HG03565 (cell line): ENCODE measurements around the gene SETD2.
A peak's percentile ranks its signal among the peaks of the same experiment; 100 is the strongest.

ENCODE experiments used
- ATAC-seq: cut with Tn5 transposase; IDR thresholded peaks from one replicate; pipeline ENCODE4 v1.9.1; 2021; ENCODE audit warnings: mild to moderate bottlenecking, moderate library complexity; ENCODE audit not compliant: unreplicated experiment

The SETD2 gene

DNA sequence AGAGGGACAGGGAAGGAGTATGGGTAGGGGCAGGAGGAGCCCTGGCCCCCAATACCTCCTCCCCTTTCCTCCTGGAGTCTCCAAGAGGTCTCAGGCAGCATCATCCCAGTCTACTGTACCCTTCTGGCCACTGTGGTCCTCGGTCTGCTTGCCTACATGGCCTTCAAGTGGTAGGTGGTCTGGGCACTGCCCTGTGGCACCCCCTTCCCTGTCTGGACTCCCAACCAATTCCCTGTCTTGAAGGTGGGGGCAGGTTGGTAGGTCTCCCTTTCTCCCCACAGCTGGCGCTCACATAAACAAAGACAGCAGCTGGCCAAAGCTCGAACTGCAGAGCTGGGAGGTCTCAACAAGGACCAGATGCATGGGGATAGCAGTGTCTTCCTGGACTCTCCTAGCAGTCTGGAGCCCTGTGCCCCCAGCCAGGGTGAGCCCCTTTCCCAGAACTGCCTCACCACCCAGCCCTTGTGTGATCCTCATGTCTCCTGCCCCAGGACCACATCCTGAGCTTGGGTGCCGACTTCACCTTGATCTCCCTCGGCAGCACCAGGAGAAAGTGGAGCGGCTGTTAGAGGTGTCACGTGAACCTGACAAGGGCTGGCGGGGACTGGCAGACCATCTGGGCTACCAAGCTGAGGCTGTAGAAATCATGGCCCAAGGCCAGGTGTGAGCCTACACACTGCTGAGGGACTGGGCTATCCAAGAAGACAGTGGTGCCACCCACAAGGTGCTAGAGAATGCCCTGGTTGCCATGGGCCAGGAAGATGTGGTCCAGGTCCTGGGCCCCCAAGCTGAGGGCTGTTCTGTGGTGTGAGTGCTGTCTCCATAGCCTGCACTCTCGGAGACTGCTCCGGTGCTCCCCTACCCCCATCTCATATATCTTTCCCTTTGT, 151.3 kb downstream of the SETD2 start:
- no peak for ATAC-seq

DNA sequence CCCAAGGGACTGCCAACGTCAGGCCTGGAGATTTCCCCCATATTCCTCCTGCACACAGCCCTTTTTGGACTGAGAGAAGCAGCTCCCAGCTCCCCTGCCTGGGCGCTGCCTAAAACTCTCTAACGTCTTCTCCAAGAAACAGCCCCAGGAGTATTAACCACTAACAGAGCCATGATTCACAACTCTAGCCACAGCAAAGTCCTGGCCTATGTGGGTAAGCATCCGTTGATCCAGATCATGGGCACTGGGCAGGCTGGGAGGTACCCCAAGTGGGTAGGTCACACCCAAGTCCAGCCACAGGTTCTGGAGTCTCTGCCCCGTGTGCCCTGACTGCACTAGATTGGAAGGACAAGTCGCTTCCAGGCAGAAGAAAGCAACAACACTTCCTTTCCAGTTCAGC, 152.5 kb downstream of the SETD2 start:
- no peak for ATAC-seq

DNA sequence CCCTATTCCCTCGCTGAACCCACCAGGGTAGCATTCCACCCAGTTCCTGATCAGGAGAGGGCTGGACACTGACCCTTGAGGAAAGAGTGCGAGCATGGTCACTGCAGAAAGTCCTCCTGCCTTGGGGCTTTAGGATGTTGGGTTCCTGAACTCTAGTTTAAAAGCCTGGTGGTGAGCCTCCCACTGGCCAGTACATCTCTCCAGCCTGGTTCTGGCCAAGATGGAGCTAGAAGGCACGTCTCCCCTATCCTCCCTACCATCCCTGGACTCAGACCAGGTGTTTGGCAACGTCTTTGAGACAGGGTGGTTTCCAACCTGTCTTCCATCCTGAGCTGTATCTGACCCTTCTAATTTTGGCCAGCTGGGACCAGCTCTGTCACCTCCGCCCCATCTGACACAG, 153.0 kb downstream of the SETD2 start:
- ATAC-seq = no peak

DNA sequence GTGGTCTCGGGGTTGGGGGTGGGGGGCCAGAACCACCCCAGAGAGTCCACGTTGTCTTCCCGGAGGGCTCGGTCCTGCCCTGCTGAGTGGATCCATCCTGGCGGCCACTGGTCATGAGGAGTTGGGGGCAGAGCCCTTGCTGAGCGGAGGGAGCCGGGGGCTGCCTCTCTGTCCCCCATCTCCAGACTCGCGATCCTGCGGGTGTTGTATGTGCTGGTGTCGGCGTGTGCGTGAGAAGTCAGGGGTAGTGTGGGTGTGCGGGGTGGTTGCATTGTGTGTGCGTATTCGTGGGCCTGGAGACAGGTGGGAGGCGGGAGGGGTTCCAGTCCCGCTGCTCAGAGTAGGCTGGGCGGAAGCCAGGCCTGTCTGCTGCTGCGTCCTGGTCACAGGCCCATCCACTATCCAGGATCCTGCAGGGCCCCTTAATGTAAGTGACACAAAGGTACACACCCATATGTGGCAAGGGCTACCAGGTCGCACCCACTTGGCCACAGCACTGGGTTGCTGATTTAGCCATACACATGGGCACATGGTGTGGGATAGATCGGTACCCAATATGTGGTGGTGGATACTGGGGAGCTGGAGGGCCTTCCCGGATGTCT, 153.7 kb downstream of the SETD2 start:
- no peak for ATAC-seq

DNA sequence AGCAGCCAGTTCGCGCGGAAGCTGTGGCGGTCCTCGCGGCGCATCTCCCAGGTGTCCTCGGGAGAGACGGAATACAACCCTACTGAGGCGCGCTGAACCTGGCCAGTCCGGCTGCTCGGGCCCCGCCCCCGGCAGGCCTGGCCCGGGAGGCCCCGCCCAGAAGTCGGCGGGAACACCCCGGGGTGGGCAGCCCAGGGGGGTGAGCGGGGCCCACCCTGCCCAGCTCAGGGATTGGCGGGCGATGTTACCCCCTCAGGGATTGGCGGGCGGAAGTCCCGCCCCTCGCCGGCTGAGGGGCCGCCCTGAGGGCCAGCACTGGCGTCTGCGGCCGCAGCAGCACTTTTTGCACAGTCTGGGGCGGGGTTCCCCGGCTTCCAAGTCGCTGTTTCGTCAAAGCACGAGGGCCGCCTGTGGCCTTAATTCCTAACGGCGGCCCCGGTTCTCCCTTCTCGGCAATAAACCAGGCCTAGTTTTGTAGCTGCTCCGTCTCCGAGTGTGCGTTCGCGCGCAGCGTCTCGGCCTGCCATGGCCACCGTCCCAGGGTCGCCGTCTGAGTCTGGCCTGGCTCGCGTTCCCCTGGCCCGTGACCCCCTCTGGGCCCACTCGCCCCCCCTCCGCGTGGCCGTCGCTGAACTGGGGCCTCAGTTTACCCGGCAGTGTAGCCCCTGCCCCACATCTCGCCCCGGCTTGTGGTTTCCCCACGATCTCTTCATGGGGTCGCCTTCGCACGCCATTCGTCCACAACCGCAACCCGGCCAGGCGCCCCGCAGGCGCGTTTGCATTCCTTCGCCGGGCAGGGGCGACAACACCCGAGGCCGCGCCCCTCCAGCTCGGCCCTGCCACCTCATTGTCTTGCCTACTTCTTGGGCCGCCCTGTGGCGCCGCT, 154.4 kb downstream of the SETD2 start:
- peak; percentile 61 for ATAC-seq

DNA sequence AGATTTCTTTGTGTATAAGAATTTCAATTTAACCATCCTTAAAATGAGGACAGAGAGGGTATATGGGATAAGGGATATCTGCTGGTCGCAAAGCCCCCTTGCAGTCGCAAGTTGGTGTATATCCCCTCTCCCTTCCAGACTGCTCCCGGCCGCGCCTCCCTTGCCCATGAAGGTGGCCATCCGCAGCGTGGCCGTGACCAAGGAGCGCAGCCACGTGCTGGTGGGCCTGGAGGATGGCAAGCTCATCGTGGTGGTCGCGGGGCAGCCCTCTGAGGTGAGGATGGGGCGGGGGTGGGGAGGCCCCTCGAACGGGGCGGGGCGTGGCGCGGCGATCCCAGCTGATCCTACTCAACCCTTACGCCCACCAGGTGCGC, 155.1 kb downstream of the SETD2 start:
- no peak for ATAC-seq

DNA sequence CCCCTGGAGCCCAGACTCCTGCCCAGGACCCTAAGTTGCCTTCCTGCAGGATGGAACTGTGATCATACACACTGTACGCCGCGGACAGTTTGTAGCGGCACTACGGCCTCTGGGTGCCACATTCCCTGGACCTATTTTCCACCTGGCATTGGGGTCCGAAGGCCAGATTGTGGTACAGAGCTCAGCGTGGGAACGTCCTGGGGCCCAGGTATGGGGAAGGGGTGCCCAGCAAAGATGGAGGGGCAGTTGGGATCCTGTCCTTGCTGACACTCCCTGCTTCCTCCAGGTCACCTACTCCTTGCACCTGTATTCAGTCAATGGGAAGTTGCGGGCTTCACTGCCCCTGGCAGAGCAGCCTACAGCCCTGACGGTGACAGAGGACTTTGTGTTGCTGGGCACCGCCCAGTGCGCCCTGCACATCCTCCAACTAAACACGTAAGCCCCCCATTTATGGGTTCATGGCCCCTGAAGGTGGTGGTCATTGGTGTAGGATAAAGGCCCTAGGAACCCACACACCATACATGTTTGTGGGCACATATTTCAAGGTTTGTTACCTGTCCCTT, 155.6 kb downstream of the SETD2 start:
- ATAC-seq = no peak

DNA sequence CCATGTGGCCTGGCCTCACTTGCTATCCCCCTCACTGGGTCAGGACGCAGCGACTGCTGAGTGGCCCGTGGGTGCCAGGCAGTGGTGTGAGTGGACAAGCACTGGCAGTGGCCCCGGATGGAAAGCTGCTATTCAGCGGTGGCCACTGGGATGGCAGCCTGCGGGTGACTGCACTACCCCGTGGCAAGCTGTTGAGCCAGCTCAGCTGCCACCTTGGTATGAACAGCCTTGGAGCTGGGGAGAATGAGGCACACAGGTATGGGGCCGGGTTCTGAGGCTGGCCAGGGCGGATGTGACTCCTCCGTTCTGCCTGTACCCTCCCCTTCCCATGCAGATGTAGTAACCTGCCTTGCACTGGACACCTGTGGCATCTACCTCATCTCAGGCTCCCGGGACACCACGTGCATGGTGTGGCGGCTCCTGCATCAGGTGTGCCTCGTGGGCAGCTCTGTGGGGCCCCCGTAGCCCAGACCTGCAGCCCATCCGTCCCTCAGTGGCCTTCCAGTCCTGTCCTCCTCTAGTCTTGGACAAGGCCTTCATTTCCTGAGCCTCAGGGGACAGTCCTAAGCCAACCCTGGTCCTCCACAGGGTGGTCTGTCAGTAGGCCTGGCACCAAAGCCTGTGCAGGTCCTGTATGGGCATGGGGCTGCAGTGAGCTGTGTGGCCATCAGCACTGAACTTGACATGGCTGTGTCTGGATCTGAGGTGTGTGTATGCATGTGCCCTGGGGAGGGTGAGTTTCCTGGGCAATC, 156.3 kb downstream of the SETD2 start:
- ATAC-seq = no peak

DNA sequence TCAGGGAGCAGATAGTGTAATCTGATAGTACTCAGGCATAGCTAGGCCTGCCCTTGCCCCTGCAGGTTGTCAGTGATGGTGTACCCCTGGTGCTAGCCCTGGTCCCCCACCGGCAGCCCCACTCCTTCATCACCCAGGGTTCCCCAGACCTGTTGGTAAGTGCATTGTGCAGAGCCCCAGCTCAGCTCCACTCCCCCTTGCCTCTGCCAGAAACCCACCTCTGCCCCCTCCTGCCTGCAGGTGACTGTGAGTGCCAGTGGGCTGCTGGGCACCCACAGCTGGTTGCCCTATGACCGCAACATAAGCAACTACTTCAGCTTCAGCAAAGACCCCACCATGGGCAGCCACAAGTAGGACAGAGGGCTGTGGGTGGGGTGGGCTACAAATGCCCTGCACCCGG, 156.9 kb downstream of the SETD2 start:
- no peak for ATAC-seq

DNA sequence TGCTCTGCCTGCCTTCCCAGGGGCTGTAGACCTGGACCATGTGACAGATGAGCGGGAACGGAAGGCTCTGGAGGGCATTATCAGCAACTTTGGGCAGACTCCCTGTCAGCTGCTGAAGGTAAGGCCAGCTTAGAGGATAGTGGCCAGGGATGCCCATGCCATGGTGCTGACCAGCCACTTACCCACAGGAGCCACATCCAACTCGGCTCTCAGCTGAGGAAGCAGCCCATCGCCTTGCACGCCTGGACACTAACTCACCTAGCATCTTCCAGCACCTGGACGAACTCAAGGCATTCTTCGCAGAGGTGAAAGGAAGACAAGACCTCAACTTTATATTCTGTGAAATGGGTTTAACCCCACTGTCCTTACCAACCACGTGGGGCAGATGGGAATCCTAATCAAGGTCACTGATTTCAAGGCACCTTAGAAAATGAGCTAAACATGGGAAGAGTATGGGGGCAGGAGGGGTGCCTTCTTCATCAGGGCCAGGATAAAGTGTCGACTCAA, 157.7 kb downstream of the SETD2 start:
- no peak for ATAC-seq

DNA sequence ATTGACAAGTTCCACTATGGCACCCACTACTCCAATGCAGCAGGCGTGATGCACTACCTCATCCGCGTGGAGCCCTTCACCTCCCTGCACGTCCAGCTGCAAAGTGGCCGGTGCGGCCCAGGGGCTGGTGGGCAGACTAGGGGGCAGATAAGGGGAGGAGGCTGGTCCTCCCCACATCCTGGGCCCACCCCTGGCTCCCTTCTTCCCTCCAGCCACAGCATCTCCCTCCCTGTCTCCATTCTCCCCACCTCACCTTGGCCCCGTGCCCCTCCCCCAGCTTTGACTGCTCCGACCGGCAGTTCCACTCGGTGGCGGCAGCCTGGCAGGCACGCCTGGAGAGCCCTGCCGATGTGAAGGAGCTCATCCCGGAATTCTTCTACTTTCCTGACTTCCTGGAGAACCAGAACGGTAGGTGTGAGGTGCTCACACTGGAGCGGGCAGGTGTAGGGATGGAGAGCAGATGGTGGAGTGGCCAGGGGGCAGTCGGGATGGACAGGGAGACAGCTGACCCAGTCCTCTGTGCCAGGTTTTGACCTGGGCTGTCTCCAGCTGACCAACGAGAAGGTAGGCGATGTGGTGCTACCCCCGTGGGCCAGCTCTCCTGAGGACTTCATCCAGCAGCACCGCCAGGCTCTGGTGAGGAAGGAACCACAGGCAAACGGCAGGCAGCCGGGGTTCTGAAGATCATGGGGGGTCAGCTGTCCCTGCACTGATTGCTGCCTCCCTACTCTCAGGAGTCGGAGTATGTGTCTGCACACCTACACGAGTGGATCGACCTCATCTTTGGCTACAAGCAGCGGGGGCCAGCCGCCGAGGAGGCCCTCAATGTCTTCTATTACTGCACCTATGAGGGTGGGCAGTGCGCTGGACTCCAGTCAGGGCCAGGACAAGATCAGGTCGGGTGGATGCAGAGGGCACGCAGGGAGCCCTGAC, 158.4 kb downstream of the SETD2 start:
- ATAC-seq = no peak

DNA sequence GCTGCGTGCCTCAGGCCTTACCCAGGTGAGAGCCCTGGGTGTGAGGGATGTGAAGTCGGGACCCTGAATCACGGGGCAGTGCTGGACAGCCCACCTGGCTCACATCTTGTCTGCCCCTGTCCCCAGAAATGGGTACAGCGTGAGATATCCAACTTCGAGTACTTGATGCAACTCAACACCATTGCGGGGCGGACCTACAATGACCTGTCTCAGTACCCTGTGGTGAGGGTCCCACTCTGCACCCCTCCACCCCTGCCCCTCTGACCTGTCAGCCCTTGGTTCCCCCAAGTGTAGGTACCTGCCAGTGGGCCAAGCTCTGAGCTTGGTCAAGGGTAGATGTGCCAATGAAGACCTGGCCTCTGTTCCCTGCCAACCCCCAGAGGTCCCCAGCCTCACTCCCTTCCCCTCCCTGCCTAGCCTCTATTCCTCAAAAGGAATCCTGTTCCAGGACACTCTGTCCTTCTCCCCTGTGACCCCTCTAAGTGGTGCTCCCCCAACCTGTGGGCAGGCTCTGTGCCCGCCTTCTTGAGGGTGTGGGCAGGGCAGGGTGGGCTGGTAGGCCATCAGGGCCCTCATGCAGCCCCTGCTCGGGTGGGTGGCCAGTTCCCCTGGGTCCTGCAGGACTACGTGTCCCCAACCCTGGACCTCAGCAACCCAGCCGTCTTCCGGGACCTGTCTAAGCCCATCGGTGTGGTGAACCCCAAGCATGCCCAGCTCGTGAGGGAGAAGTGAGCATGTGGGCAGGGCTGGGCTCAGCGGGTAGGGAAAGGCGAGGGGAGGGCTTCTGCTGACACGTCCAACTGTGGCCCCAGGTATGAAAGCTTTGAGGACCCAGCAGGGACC, 159.3 kb downstream of the SETD2 start:
- no peak for ATAC-seq

DNA sequence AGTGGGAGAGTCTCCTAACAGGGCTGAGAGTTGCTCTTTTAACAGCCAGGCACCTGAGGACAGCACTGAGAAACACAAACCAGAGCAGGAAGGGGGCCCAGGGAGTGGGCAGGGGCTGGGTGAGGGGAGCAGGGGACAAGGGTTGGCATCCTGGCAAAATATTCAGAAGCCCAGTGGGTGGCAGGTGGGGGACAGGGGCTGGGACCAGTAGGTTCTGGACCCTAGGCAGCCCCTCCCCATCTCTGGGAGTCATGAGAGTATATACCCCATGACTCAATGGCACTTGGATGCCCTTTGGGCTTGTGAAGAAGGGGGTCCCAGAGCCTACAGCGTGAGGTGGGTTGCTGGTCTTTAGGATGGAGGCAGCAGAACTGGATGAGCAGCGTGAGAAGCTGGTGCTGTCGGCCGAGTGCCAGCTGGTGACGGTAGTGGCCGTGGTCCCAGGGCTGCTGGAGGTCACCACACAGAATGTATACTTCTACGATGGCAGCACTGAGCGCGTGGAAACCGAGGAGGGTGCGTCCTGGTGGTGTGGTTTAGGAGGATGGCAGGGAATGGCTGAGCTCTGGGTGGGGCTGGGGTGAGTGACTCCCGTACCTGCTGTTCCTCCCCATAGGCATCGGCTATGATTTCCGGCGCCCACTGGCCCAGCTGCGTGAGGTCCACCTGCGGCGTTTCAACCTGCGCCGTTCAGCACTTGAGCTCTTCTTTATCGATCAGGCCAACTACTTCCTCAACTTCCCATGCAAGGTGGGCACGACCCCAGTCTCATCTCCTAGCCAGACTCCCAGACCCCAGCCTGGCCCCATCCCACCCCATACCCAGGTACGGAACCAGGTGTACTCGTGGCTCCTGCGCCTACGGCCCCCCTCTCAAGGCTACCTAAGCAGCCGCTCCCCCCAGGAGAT, 160.2 kb downstream of the SETD2 start:
- ATAC-seq = no peak

DNA sequence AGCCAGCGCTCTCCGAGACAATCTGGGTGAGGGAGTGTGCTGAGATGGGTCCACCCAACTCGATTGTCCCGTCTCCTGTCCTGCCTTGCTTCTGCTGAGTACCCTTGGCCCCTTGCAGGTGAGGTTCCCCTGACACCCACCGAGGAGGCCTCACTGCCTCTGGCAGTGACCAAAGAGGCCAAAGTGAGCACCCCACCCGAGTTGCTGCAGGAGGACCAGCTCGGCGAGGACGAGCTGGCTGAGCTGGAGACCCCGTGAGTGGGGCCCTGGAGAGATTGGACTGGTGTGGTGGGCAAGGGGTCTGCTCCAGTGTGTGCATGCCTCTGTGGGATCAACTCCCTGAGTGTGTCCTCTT, 160.9 kb downstream of the SETD2 start:
- no peak for ATAC-seq

DNA sequence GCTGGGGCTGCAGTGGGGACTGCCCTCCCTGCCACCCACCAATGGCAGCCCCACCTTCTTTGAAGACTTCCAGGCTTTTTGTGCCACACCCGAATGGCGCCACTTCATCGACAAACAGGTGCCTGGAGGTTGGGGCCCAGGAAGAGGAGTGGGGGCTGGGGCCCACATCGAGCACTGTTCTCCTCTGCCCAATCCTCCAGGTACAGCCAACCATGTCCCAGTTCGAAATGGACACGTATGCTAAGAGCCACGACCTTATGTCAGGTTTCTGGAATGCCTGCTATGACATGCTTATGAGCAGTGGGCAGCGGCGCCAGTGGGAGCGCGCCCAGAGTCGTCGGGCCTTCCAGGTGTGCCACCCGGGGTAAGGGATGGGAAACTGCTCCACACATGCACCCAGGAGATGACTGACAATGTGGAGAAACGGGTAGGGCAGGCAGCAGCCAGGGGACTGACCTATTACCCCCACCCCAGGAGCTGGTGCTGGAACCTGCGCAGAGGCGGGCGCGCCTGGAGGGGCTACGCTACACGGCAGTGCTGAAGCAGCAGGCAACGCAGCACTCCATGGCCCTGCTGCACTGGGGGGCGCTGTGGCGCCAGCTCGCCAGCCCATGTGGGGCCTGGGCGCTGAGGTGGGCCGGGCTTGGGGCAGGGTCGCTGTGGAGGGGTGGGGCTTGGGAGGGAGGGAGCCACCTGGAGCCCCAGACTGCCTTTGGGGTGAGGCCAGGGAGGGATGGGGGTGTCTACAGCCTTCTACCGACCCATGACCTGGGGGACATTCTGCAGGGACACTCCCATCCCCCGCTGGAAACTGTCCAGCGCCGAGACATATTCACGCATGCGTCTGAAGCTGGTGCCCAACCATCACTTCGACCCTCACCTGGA, 161.5 kb downstream of the SETD2 start:
- no peak for ATAC-seq

DNA sequence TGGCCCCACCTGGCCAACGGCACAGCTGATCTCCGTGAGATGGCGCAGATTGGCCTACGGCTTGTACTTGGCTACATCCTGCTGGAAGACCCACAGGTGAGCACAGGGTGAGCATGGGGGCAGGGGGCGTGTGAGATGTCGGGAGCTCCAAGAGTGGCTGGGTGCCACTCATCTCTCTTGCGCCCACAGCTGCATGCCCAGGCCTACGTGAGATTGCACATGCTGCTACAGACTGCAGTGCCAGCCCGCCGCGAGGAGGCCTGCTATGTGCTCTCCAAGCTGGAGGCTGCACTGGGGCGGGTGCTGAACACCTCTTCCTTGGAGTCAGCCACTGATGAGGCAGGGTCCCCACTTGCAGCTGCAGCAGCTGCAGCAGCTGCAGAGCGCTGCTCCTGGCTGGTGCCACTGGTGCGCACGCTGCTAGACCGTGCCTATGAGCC, 162.2 kb downstream of the SETD2 start:
- no peak for ATAC-seq
